Esophagus muscularis mucosa (tissue), 4 donors: ENCODE results near the gene SPTSSB.

Source experiments
- CTCF ChIP-seq, 3 experiments: fragments of 200-600 bp in 2 of 3; fragments of 450-650 bp in 1 of 3; sonication (generic) in 2 of 3; IDR thresholded peaks; one replicate each; pipeline ENCODE4 v1.5.1; 2017 to 2019; ENCODE audit warnings: antibody characterized with exemption in 3 of 3, mild to moderate bottlenecking in 2 of 3, moderate library complexity in 1 of 3
- EP300 ChIP-seq: sonication (generic); formaldehyde crosslinking; IDR thresholded peaks from one replicate; pipeline ENCODE4 v1.6.1; 2017; ENCODE audit warnings: antibody characterized with exemption
- POLR2A ChIP-seq: fragments of 450-650 bp; IDR thresholded peaks from one replicate; pipeline ENCODE4 v1.6.1; 2017; ENCODE audit warnings: antibody characterized with exemption, moderate library complexity, mild to moderate bottlenecking, low read depth
- POLR2AphosphoS5 ChIP-seq, 2 donors: sonication (generic); formaldehyde crosslinking; IDR thresholded peaks; one replicate each; pipeline ENCODE4 v1.6.1; 2017; ENCODE audit warnings: antibody characterized with exemption in 2 of 2

- TF ChIP-seq CTCF (IDR thresholded peaks at IDR 0.05) (no peak), POLR2AphosphoS5 (IDR thresholded peaks at IDR 0.05) (no peak), POLR2A (no peak), EP300 (no peak)
These were observed 26.3 kb downstream of the SPTSSB start for GRCh38 chr3:161345023-161345422.
